ENCODE data around the gene SENP8. TPM values are rescaled to one million over a fixed set of nuclear protein-coding genes. Genes with fewer than 3 reads are reported as not detected.

The SENP8 gene
- total and polyA plus RNA-seq, 2 of the 8 experiments (the other 6 are each of a cell fraction or from before 2014, with no cell fraction given): 4.1 to 6.0 TPM

DNA sequence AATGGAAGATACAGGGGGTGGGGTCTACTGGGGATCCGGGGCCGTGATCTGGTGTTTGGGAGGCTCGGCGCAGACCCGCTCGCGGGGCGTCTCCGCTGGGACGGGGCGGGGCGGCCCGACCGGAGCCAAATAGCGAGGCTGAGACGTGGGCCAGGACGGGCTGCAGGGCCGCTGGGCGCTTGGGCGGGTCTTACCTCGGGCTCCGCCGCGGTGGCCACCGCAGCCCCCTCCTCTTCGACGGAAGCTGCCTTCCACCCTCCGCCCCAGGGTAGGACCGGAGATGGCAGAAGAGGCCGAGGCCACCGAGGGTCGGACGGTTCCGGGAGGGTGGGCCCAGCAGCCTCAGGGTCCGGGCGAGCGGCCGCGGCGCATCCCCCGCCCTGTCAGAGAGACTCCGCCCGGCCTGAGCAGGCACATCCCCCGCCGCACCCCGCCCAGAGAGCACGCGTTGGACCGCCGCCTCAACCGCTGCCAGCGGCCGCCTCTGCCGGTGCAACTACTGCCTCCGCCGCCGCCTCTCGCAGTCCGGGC, 652 bp upstream of the SENP8 start:
- Histone ChIP-seq H3K27me3 (replicated peaks in 1 of 4; ENCODE audit: control insufficient read depth in 3 of 4, extremely low read depth in 1 of 4, insufficient read depth in 3 of 4, low read length in 3 of 4) (no peaks in the 10 kb centered on the region; a peak in 1 of 7 replicates), H3K4me2 (ENCODE audit: insufficient read depth in 1 of 2, low read depth in 2 of 2, low read length in 2 of 2) (peak overlapping the region; percentile 79 to 93), H3K18ac (ENCODE audit: extremely low read depth, low read length) (no peak overlapping the region), H4K91ac (replicated peaks; ENCODE audit: insufficient read length, low read length) (no peak overlapping the region), H4K8ac (ENCODE audit: extremely low read depth, insufficient read depth, low read length) (peak overlapping the region; percentile 96; the same call in 1 of the 2 replicates), H3K23ac (ENCODE audit: insufficient read length) (no peak overlapping the region), H2BK5ac (ENCODE audit: low read depth, low read length) (peak overlapping the region; percentile 66; the same call in 1 of the 2 replicates), H2BK12ac (ENCODE audit: low read depth, low read length) (no peak overlapping the region), H3K56ac (replicated peaks; ENCODE audit: insufficient read length, low read depth, low read length) (no peak overlapping the region), H2AFZ (ENCODE audit: low read length) (peak overlapping the region; percentile 72; the same call in 1 of the 2 replicates), H2AK5ac (ENCODE audit: low read depth, low read length) (no peak overlapping the region), H3K4ac (replicated peaks; ENCODE audit: insufficient read length, low read depth, low read length) (no peak overlapping the region), H4K20me1 (replicated peaks in 1 of 2; ENCODE audit: control insufficient read depth in 1 of 2, insufficient read depth in 2 of 2, low read length in 2 of 2) (peaks cover 2 to 3% of the 10 kb centered on the region in 2 experiments), H3K79me2 (ENCODE audit: control insufficient read depth in 1 of 2, insufficient read depth in 2 of 2, low read length in 2 of 2) (peaks cover 0 to 35% of the 10 kb centered on the region in 2 experiments; a peak in 2 of 4 replicates), H2BK15ac (ENCODE audit: low read length) (no peak overlapping the region), H3K9ac (replicated peaks in 1 of 4; ENCODE audit: extremely low read depth in 1 of 4, low read depth in 3 of 4, low read length in 3 of 4) (peak overlapping the region; percentile 24 to 76 (median 44); a peak in 5 of 7 replicates), H2BK120ac (replicated peaks; ENCODE audit: low read depth, low read length) (no peak overlapping the region), H3K36me3 (ENCODE audit: control insufficient read depth in 2 of 4, insufficient read depth in 4 of 4, low read length in 3 of 4) (no peaks in the 10 kb centered on the region), H2BK20ac (ENCODE audit: low read length) (no peak overlapping the region), H4K5ac (ENCODE audit: insufficient read length, low read depth, low read length) (peak overlapping the region; percentile 40), H3K4me3 (ENCODE audit: extremely low read depth in 1 of 4, insufficient read depth in 2 of 4, low read depth in 3 of 4, low read length in 4 of 4) (peak overlapping the region; percentile 80 to 86 (median 84)), H3K4me1 (replicated peaks in 1 of 4; ENCODE audit: control insufficient read depth in 3 of 4, insufficient read depth in 4 of 4, low read length in 3 of 4) (peaks cover 0 to 3% (median 2%) of the 10 kb centered on the region in 4 experiments; a peak in 4 of 7 replicates), H3K79me1 (ENCODE audit: low read depth, low read length) (peaks cover 3% of the 10 kb centered on the region; the same call in 1 of the 2 replicates), H3K23me2 (ENCODE audit: low read depth, low read length) (peaks cover 11% of the 10 kb centered on the region), H3K27ac (ENCODE audit: low read depth, low read length) (no peak overlapping the region), H3K9me3 (ENCODE audit: insufficient read depth in 2 of 2, low read depth in 1 of 2, low read length in 1 of 2) (no peaks in the 10 kb centered on the region), H3K14ac (ENCODE audit: insufficient read length) (no peak overlapping the region)
- ChIA-PET POLR2A (ENCODE audit: partially characterized antibody) (interaction anchor here (0.8 to 1.9 kb wide), 6 partner anchors 9 to 274 kb away, joined by 3 to 6 read pairs (median 4); partner anchors contain the start of gene GRAMD2A), CTCF (ENCODE audit: partially characterized antibody) (interaction anchor here (1.5 kb wide), 1 partner anchor 16 kb away, joined by 3 read pairs; no protein-coding TSS in a partner anchor)
- 2% methylated on average over 33 of the region's 59 CpGs; no CpG with 5 or more reads in 1 of the 2 experiments for WGBS, 2 experiments (ENCODE audit: extremely low coverage in 1 of 2, insufficient coverage in 1 of 2, insufficient read length in 1 of 2, insufficient replicate concordance in 2 of 2, low coverage in 1 of 2, low lambda C conversion rate in 2 of 2, missing lambda C conversion rate in 1 of 2)
- DNase-seq (ENCODE audit: low read depth in 1 of 2, low spot score in 2 of 2): peak; percentile 25 to 87
- FAIRE-seq: no peak
- TF ChIP-seq POLR2A (IDR thresholded peaks at IDR 0.05; ENCODE audit: control extremely low read depth in 1 of 2, low read depth in 2 of 2, low read length in 2 of 2) (peak in 1 of 2 experiments; percentile 18; a peak in 1 of 3 replicates), ASH2L (IDR thresholded peaks at IDR 0.05; ENCODE audit: low read length) (peak; percentile 68), HDAC2 (IDR thresholded peaks at IDR 0.05; ENCODE audit: borderline replicate concordance in 1 of 2, low read depth in 2 of 2, low read length in 2 of 2) (0 out of 4 replicates have a peak, but pooled peaks of 1 of the 2 experiments have one; percentile 15), SIN3A (conservative IDR thresholded peaks at IDR 0.05 in 1 of 2, IDR thresholded peaks at IDR 0.05 in 1 of 2; ENCODE audit: low read depth in 1 of 2, low read length in 2 of 2) (peak in 1 of 2 experiments; percentile 41; a peak in 1 of 4 replicates), SP4 (IDR thresholded peaks at IDR 0.05; ENCODE audit: low read length) (no peak), KDM4A (IDR thresholded peaks at IDR 0.05; ENCODE audit: low read depth, low read length, severe bottlenecking) (peak; percentile 93)
- TF ChIP-seq, protein P1, sequence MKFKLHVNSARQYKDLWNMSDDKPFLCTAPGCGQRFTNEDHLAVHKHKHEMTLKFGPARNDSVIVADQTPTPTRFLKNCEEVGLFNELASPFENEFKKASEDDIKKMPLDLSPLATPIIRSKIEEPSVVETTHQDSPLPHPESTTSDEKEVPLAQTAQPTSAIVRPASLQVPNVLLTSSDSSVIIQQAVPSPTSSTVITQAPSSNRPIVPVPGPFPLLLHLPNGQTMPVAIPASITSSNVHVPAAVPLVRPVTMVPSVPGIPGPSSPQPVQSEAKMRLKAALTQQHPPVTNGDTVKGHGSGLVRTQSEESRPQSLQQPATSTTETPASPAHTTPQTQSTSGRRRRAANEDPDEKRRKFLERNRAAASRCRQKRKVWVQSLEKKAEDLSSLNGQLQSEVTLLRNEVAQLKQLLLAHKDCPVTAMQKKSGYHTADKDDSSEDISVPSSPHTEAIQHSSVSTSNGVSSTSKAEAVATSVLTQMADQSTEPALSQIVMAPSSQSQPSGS (IDR thresholded peaks at IDR 0.05; ENCODE audit: low read length): no peak
- TF ChIP-seq, protein P2, sequence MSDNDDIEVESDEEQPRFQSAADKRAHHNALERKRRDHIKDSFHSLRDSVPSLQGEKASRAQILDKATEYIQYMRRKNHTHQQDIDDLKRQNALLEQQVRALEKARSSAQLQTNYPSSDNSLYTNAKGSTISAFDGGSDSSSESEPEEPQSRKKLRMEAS (IDR thresholded peaks at IDR 0.05): peak; percentile 73
